HepG2 (cell line): ENCODE measurements around the gene ID3. TPM values are rescaled to one million over a fixed set of nuclear protein-coding genes. Genes with fewer than 3 reads are reported as not detected.

Experiments used
- BCL6 ChIP-seq: IDR thresholded peaks from 2 replicates; pipeline ENCODE4 v1.6.1; 2016; ENCODE audit warnings: missing genetic modification reagents, missing compliant biosample characterization
- CENPX ChIP-seq: sonication (generic); formaldehyde crosslinking; IDR thresholded peaks from 2 replicates; pipeline ENCODE4 v1.9.0; 2021; ENCODE audit warnings: mild to moderate bottlenecking, missing genetic modification reagents, moderate library complexity
- FOXJ3 ChIP-seq: sonication (generic); formaldehyde crosslinking; IDR thresholded peaks from 2 replicates; pipeline ENCODE4 v1.4.0; 2020; ENCODE audit warnings: missing genetic modification reagents, mild to moderate bottlenecking, borderline replicate concordance
- GPN1 ChIP-seq: sonication (generic); formaldehyde crosslinking; IDR thresholded peaks from 2 replicates; pipeline ENCODE4 v1.5.1; 2020; ENCODE audit warnings: missing genetic modification reagents, borderline replicate concordance
- HOXA9 ChIP-seq: sonication (generic); formaldehyde crosslinking; IDR thresholded peaks from 2 replicates; pipeline ENCODE4 v1.8.1; 2022; ENCODE audit warnings: missing genetic modification reagents, mild to moderate bottlenecking, moderate library complexity, borderline replicate concordance
- MAFK ChIP-seq, 2 experiments: IDR thresholded peaks in 1 of 2; conservative IDR thresholded peaks in 1 of 2; 2 replicates each; pipeline ENCODE4 v1.6.1; 2011; ENCODE audit warnings: improper control_type of control experiment in 2 of 2, low read length in 2 of 2
- MAZ ChIP-seq, 2 experiments: sonication (generic) in 1 of 2; formaldehyde crosslinking in 1 of 2; IDR thresholded peaks; 2 replicates each; pipeline versions ENCODE4 v1.5.0 to v1.6.1; 2012 to 2020; ENCODE audit warnings: low read depth in 2 of 2, mild to moderate bottlenecking in 2 of 2, borderline replicate concordance in 1 of 2, improper control_type of control experiment in 1 of 2, low read length in 1 of 2, missing genetic modification reagents in 1 of 2, moderate library complexity in 1 of 2
- RAD51 ChIP-seq: fragments of 450-650 bp; IDR thresholded peaks from 2 replicates; pipeline ENCODE4 v1.6.1; 2016; ENCODE audit warnings: borderline replicate concordance
- RFX1 ChIP-seq: fragments of 450-650 bp; IDR thresholded peaks from 2 replicates; pipeline ENCODE4 v1.6.1; 2017
- RFXANK ChIP-seq: IDR thresholded peaks from 2 replicates; pipeline ENCODE4 v1.6.1; 2016
- RORA ChIP-seq: sonication (generic); formaldehyde crosslinking; IDR thresholded peaks from 2 replicates; pipeline ENCODE4 v1.5.0; 2020; ENCODE audit warnings: mild to moderate bottlenecking, missing genetic modification reagents, moderate library complexity
- SATB2 ChIP-seq: sonication (generic); formaldehyde crosslinking; IDR thresholded peaks from 2 replicates; pipeline ENCODE4 v1.5.0; 2020; ENCODE audit warnings: missing genetic modification reagents
- SIN3B ChIP-seq: fragments of 150-350 bp; IDR thresholded peaks from 2 replicates; pipeline ENCODE4 v1.6.1; 2014; ENCODE audit warnings: low read length
- SIX4 ChIP-seq: sonication (generic); formaldehyde crosslinking; IDR thresholded peaks from 2 replicates; pipeline ENCODE4 v1.4.0; 2020; ENCODE audit warnings: missing genetic modification reagents
- SNAPC5 ChIP-seq: sonication (generic); formaldehyde crosslinking; IDR thresholded peaks from 2 replicates; pipeline ENCODE4 v1.8.1; 2023; ENCODE audit warnings: mild to moderate bottlenecking, missing genetic modification reagents, borderline replicate concordance
- TBX3 ChIP-seq: fragments of 450-650 bp; IDR thresholded peaks from 2 replicates; pipeline ENCODE4 v1.6.1; 2017; ENCODE audit warnings: antibody characterized with exemption, mild to moderate bottlenecking, inconsistent platforms, borderline replicate concordance
- TFDP1 ChIP-seq: IDR thresholded peaks from 2 replicates; pipeline ENCODE4 v1.6.1; 2016; ENCODE audit warnings: missing compliant biosample characterization, missing genetic modification reagents, borderline replicate concordance
- THYN1 ChIP-seq: sonication (generic); formaldehyde crosslinking; IDR thresholded peaks from 2 replicates; pipeline ENCODE4 v1.8.1; 2023; ENCODE audit warnings: low read depth, mild to moderate bottlenecking, moderate library complexity, missing genetic modification reagents, borderline replicate concordance
- YEATS2 ChIP-seq: sonication (generic); formaldehyde crosslinking; IDR thresholded peaks from 2 replicates; pipeline ENCODE4 v1.4.0; 2020; ENCODE audit warnings: missing genetic modification reagents, borderline replicate concordance
- ZBTB3 ChIP-seq: sonication (generic); formaldehyde crosslinking; IDR thresholded peaks from 2 replicates; pipeline ENCODE4 v1.4.0; 2020; ENCODE audit warnings: low read depth, mild to moderate bottlenecking, moderate library complexity, missing genetic modification reagents, borderline replicate concordance
- ZBTB42 ChIP-seq: sonication (generic); formaldehyde crosslinking; IDR thresholded peaks from 2 replicates; pipeline ENCODE4 v1.5.0; 2020; ENCODE audit warnings: mild to moderate bottlenecking, missing genetic modification reagents
- ZFP36L2 ChIP-seq: sonication (generic); formaldehyde crosslinking; IDR thresholded peaks from 2 replicates; pipeline ENCODE4 v1.4.0; 2020; ENCODE audit warnings: missing genetic modification reagents
- ZMAT3 ChIP-seq: sonication (generic); formaldehyde crosslinking; conservative IDR thresholded peaks from 2 replicates; pipeline ENCODE4 v1.7.0; 2021; ENCODE audit warnings: missing genetic modification reagents
- ZNF329 ChIP-seq: sonication (generic); formaldehyde crosslinking; IDR thresholded peaks from 2 replicates; pipeline ENCODE4 v1.9.0; 2021; ENCODE audit warnings: low read depth, mild to moderate bottlenecking, missing genetic modification reagents
- ZNF331 ChIP-seq: sonication (generic); formaldehyde crosslinking; IDR thresholded peaks from 2 replicates; pipeline ENCODE4 v1.4.0; 2020; ENCODE audit warnings: missing genetic modification reagents
- ZNF543 ChIP-seq: sonication (generic); formaldehyde crosslinking; IDR thresholded peaks from 2 replicates; pipeline ENCODE4 v1.4.0; 2020; ENCODE audit warnings: mild to moderate bottlenecking, missing genetic modification reagents
- ZNF558 ChIP-seq: sonication (generic); formaldehyde crosslinking; IDR thresholded peaks from 2 replicates; pipeline ENCODE4 v1.9.0; 2022; ENCODE audit warnings: mild to moderate bottlenecking, missing genetic modification reagents, borderline replicate concordance
- ZNF709 ChIP-seq: sonication (generic); formaldehyde crosslinking; IDR thresholded peaks from 2 replicates; pipeline ENCODE4 v1.5.0; 2020; ENCODE audit warnings: mild to moderate bottlenecking, missing genetic modification reagents
- ZSCAN9 ChIP-seq: IDR thresholded peaks from 2 replicates; pipeline ENCODE4 v1.6.1; 2016; ENCODE audit warnings: borderline replicate concordance
- polyA plus RNA-seq, 8 experiments: library from polyadenylated mRNA; depleted of rRNA in 3 of 8; stranded (reverse) in 7 of 8; unstranded in 1 of 8; fragments of >200 nt; fragmentation: Illumina TruSeq in 4 of 8; extraction: Trizol in 4 of 8; gene quantifications; 2 replicates each; pipeline versions ENCODE4 v1.2.1 to v1.2.3, GENCODE V29; 2011 to 2016; ENCODE audit warnings: low read depth in 4 of 8, missing spikeins in 1 of 8, mixed read lengths in 1 of 8; ENCODE audit not compliant: insufficient read depth in 1 of 8
- total RNA-seq, 5 experiments: library from RNA; depleted of rRNA; stranded (reverse); fragments of >200 nt; fragmentation: Illumina TruSeq; extraction: Trizol; gene quantifications; 2 replicates each; pipeline ENCODE4 v1.2.3, GENCODE V29; 2016; ENCODE audit warnings: low read depth in 1 of 5
- TF ChIP-seq, protein P1 (sequence below): IDR thresholded peaks from 2 replicates; pipeline ENCODE4 v1.6.1; 2016; ENCODE audit warnings: mild to moderate bottlenecking

ID3 gene
- total and polyA plus RNA-seq, 2 of the 13 experiments (the other 11 are each of a cell fraction or from before 2014, with no cell fraction given) = 64.8 to 115 TPM

- no peak; the same call in 1 of the 2 replicates for TF ChIP-seq ZNF558
- no peak for TF ChIP-seq ZBTB3
- TF ChIP-seq SIX4 (CRISPR knock-in tag) = no peak
- TF ChIP-seq MAFK (conservative IDR thresholded peaks at IDR 0.05 in 1 of 2, IDR thresholded peaks at IDR 0.05 in 1 of 2; ENCODE audit: low read length in 2 of 2) = no peak
- peak; percentile 40; the same call in 1 of the 2 replicates for TF ChIP-seq YEATS2 (CRISPR knock-in tag)
- no peak for TF ChIP-seq HOXA9
- TF ChIP-seq ZNF709 (CRISPR knock-in tag) = peak; percentile 40; the same call in 1 of the 2 replicates
- no peak for TF ChIP-seq RFX1
- TF ChIP-seq CENPX (CRISPR knock-in tag) = no peak
- 0 out of 2 replicates have a peak, but pooled peaks have one; percentile 52 for TF ChIP-seq ZNF331
- no peak for TF ChIP-seq ZMAT3
- no peak for TF ChIP-seq RAD51
- TF ChIP-seq MAZ (IDR thresholded peaks at IDR 0.05; ENCODE audit: borderline replicate concordance, low read depth, low read length) = peak; percentile 51
- TF ChIP-seq MAZ (CRISPR knock-in tag; IDR thresholded peaks at IDR 0.05; ENCODE audit: low read depth) = peak; percentile 76; the same call in 1 of the 2 replicates
- TF ChIP-seq RFXANK (CRISPR knock-in tag) = no peak
- TF ChIP-seq, protein P1, sequence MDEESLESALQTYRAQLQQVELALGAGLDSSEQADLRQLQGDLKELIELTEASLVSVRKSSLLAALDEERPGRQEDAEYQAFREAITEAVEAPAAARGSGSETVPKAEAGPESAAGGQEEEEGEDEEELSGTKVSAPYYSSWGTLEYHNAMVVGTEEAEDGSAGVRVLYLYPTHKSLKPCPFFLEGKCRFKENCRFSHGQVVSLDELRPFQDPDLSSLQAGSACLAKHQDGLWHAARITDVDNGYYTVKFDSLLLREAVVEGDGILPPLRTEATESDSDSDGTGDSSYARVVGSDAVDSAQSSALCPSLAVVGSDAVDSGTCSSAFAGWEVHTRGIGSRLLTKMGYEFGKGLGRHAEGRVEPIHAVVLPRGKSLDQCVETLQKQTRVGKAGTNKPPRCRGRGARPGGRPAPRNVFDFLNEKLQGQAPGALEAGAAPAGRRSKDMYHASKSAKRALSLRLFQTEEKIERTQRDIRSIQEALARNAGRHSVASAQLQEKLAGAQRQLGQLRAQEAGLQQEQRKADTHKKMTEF (CRISPR knock-in tag) = peak; percentile 58; the same call in 1 of the 2 replicates
- TF ChIP-seq TBX3 = no peak
- TF ChIP-seq ZSCAN9 (CRISPR knock-in tag) = no peak; the same call in 1 of the 2 replicates
- no peak for TF ChIP-seq ZNF543 (CRISPR knock-in tag)
- no peak for TF ChIP-seq ZNF329 (CRISPR knock-in tag)
- TF ChIP-seq SIN3B = no peak
- 0 out of 2 replicates have a peak, but pooled peaks have one; percentile 26 for TF ChIP-seq ZBTB42 (CRISPR knock-in tag)
- no peak for TF ChIP-seq SNAPC5
- no peak for TF ChIP-seq RORA (CRISPR knock-in tag)
- peak; percentile 83; the same call in 1 of the 2 replicates for TF ChIP-seq TFDP1 (CRISPR knock-in tag)
- no peak for TF ChIP-seq THYN1 (CRISPR knock-in tag)
- 0 out of 2 replicates have a peak, but pooled peaks have one; percentile 9 for TF ChIP-seq BCL6 (CRISPR knock-in tag)
- TF ChIP-seq FOXJ3 (CRISPR knock-in tag) = no peak
- no peak for TF ChIP-seq ZFP36L2
- no peak for TF ChIP-seq SATB2 (CRISPR knock-in tag)
- no peak for TF ChIP-seq GPN1 (CRISPR knock-in tag)
Observed at GRCh38 chr1:23558140-23558871, 995 bp downstream of the ID3 start (continued).
